Osteocyte (in vitro differentiated cells): ENCODE measurements around the gene PRR13. TPM values are rescaled to one million over a fixed set of nuclear protein-coding genes. Genes with fewer than 3 reads are reported as not detected.

Experiments used
- DNase-seq: peaks from one replicate; pipeline ENCODE4 v3.0.0; 2021; ENCODE audit warnings: mixed read lengths; ENCODE audit not compliant: unreplicated experiment; ENCODE audit errors: extremely low spot score
- H3K27ac Mint-ChIP-seq: one replicate; pipeline ENCODE4 v1.8.0; 2021; ENCODE audit warnings: mild to moderate bottlenecking, mixed read lengths; ENCODE audit not compliant: unreplicated experiment
- H3K27me3 Mint-ChIP-seq: one replicate; pipeline ENCODE4 v1.8.0; 2021; ENCODE audit warnings: mixed read lengths; ENCODE audit not compliant: unreplicated experiment
- H3K36me3 Mint-ChIP-seq: one replicate; pipeline ENCODE4 v1.8.0; 2021; ENCODE audit warnings: mixed read lengths; ENCODE audit not compliant: unreplicated experiment
- H3K4me1 Mint-ChIP-seq: one replicate; pipeline ENCODE4 v1.8.0; 2021; ENCODE audit warnings: mixed read lengths; ENCODE audit not compliant: unreplicated experiment
- H3K4me3 Mint-ChIP-seq: one replicate; pipeline ENCODE4 v1.8.0; 2021; ENCODE audit warnings: mild to moderate bottlenecking, moderate library complexity, mixed read lengths; ENCODE audit not compliant: unreplicated experiment
- H3K9me3 Mint-ChIP-seq: one replicate; pipeline ENCODE4 v1.8.0; 2021; ENCODE audit warnings: mixed read lengths; ENCODE audit not compliant: unreplicated experiment
- total RNA-seq: library from RNA; stranded (reverse); gene quantifications from 2 replicates; pipeline ENCODE4 v1.2.1, GENCODE V29; 2021
- TF ChIP-seq, protein P1 (sequence below): fragments of 200-600 bp; sonication (generic); IDR thresholded peaks from 2 replicates; pipeline ENCODE4 v1.5.0; 2021; ENCODE audit warnings: antibody characterized with exemption, mild to moderate bottlenecking, moderate library complexity

Gene PRR13
- total RNA-seq, 1 donor from 2014 or later: 102 TPM

DNA sequence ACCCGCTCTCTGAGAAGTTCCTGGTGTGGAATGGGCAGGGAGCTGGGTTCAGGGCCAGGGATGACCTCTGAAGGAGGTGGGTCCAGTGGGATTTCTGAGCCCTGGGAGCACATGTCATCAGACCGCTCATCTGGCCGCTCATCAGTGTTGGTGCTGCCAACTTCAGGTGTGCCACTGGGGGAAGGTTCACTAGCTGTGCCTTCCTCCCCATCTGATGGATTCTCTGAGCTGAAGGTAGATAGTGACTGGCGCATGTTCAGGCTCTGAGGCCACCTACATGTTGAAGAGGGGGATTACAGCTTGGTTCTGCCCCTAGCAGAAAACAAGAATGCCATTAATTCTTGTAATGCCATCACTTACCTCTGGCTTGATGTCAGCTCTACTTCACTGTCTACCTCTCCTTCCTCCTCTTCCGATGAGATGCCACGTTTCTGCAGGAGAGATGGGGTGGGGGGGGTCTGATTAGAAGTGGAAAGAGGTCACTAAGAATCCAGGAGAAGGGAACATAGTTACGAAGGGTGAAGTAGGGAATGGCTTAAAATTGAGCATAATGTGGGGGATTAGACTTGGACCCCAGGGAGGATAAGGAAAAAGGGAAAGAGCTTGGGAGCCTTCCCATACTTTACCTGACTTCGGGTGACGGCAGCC is 40.5 kb downstream of the PRR13 start:
- Mint-ChIP-seq H3K4me3 (no peak overlapping the region), H3K36me3 (peaks cover 34% of the 10 kb centered on the region), H3K4me1 (peaks cover 10% of the 10 kb centered on the region), H3K27me3 (no peaks in the 10 kb centered on the region), H3K9me3 (no peaks in the 10 kb centered on the region), H3K27ac (peak overlapping the region; percentile 71)
- TF ChIP-seq, protein P1, sequence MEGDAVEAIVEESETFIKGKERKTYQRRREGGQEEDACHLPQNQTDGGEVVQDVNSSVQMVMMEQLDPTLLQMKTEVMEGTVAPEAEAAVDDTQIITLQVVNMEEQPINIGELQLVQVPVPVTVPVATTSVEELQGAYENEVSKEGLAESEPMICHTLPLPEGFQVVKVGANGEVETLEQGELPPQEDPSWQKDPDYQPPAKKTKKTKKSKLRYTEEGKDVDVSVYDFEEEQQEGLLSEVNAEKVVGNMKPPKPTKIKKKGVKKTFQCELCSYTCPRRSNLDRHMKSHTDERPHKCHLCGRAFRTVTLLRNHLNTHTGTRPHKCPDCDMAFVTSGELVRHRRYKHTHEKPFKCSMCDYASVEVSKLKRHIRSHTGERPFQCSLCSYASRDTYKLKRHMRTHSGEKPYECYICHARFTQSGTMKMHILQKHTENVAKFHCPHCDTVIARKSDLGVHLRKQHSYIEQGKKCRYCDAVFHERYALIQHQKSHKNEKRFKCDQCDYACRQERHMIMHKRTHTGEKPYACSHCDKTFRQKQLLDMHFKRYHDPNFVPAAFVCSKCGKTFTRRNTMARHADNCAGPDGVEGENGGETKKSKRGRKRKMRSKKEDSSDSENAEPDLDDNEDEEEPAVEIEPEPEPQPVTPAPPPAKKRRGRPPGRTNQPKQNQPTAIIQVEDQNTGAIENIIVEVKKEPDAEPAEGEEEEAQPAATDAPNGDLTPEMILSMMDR: peak; percentile 25
- no peak for DNase-seq

DNA sequence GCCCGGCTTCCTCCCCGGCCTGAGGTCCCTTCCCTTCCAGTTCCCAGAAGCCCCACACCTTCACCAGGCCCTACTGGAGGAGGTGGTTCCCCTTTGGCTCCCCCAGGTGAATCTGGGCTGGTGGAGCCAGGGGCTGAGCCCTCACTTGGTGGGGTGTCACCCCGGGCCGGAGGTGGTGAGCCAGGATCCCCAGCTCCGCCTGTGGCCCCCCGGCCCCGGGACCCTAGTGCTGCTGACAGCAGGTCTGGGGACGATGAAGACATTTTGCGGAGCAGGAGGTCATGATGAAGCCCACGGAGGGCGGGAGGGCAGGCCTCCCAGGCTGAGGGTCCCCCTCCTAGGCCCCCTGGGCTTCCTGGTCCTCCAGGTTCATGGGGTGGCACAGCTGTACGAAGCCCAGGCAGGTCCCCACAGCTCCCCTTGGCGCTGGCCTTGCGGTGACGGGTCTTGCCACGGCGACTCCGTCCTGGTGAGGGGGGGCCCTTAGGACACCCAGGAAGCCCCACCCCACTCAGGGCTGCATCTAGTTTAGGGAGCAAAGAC is 41.2 kb downstream of the PRR13 start:
- TF ChIP-seq, protein P1: no peak
- H3K27me3 Mint-ChIP-seq: no peaks in the 10 kb centered on the region
- H3K4me3 Mint-ChIP-seq: no peak overlapping the region
- peaks cover 10% of the 10 kb centered on the region for H3K4me1 Mint-ChIP-seq
- peak overlapping the region; percentile 71 for H3K27ac Mint-ChIP-seq
- peaks cover 31% of the 10 kb centered on the region for H3K36me3 Mint-ChIP-seq
- no peak for DNase-seq
- no peaks in the 10 kb centered on the region for H3K9me3 Mint-ChIP-seq

DNA sequence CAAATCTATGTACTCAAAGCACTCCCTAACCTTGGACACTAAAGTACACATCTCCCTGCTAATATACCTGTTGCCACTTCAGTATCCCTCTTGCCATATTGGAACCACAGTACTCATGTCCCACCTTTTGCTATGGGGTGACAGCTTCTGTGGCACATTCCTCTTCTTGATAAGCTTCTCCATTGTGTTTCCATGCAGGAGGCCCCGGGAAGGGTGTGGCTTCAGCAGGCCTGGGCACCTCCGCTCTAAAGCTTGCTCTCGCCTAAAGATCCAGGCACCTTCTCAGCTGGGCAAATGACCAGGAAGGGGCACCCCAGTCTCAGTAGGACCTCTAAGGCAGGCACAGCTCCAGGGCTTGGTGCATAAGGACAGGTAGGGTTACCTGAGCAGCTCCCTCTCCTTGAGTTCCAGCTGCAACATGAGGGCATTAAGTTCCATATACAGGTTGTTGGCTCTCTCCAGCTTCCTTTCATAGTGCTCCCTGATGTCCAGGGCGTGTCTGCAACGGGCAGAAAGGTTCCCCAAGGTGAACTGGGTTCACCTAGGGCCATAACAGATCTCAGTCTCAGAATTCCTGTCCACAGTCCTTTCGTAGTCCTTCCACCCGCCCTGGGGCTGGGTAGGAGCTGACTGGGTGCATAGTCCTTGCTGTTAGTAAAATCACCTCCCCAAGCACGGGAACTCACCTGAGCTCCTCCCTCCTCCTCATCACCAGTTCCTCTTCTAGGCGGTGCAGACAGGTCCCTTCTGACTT is 41.9 kb downstream of the PRR13 start:
- no peak for DNase-seq
- Mint-ChIP-seq H3K4me3 (no peak overlapping the region), H3K36me3 (peaks cover 29% of the 10 kb centered on the region), H3K4me1 (peaks cover 6% of the 10 kb centered on the region), H3K27me3 (no peaks in the 10 kb centered on the region), H3K9me3 (no peaks in the 10 kb centered on the region), H3K27ac (no peak overlapping the region)
- TF ChIP-seq, protein P1: no peak

DNA sequence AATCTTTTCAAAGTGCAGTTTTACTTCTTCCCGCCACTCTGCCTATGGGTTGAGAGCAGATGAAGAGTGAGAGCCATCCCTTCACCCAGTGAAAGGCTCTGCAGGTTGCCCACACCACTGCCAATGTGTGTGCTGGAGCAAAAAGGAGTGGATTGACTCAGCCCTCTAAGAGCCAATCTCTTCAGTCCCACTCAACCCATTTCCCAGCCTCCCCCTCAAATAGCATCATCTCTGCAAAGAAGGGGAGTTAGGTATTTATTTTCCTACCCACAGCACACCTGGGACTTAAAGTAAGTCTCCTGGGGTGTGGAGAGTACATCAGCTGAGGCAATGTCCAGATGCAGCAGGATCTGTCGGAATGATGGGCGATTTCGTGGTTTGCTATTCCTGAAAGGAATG is 42.4 kb downstream of the PRR13 start:
- Mint-ChIP-seq H3K4me1 (peaks cover 6% of the 10 kb centered on the region), H3K9me3 (no peaks in the 10 kb centered on the region), H3K27me3 (no peaks in the 10 kb centered on the region), H3K27ac (no peak overlapping the region), H3K4me3 (no peak overlapping the region), H3K36me3 (peaks cover 27% of the 10 kb centered on the region)
- DNase-seq: no peak
- TF ChIP-seq, protein P1: no peak
